Mesendoderm (in vitro differentiated cells): ENCODE measurements around the gene GPATCH2L.

Experiments used
- DNase-seq: peaks from one replicate; pipeline ENCODE4 v3.0.0; 2013
- H2AK5ac ChIP-seq: 2 replicates; pipeline ENCODE4 v1.6.1; 2013; ENCODE audit warnings: low read length, inconsistent platforms
- H2BK120ac ChIP-seq: 2 replicates; pipeline ENCODE4 v1.6.1; 2013; ENCODE audit warnings: low read depth, mild to moderate bottlenecking, low read length, moderate library complexity, mixed read lengths
- H2BK15ac ChIP-seq: replicated peaks from 2 replicates; pipeline ENCODE4 v1.6.1; 2013; ENCODE audit warnings: low read depth, mild to moderate bottlenecking, moderate library complexity
- H2BK5ac ChIP-seq: 2 replicates; pipeline ENCODE4 v1.6.1; 2013; ENCODE audit warnings: low read length, inconsistent platforms
- H3K18ac ChIP-seq: 2 replicates; pipeline ENCODE4 v1.6.1; 2013; ENCODE audit warnings: mild to moderate bottlenecking, low read length, mixed read lengths
- H3K23ac ChIP-seq: one replicate; pipeline ENCODE4 v1.6.1; 2013; ENCODE audit warnings: low read length
- H3K27ac ChIP-seq: 2 replicates; pipeline ENCODE4 v1.5.1; 2013; ENCODE audit warnings: low read depth, mild to moderate bottlenecking, inconsistent platforms, low read length, moderate library complexity
- H3K27me3 ChIP-seq: 2 replicates; pipeline ENCODE4 v1.6.1; 2013; ENCODE audit warnings: low read length, control low read depth, mild to moderate bottlenecking, inconsistent platforms; ENCODE audit not compliant: insufficient read depth, poor library complexity
- H3K36me3 ChIP-seq: 2 replicates; pipeline ENCODE4 v1.6.1; 2013; ENCODE audit warnings: low read length, inconsistent platforms; ENCODE audit not compliant: control insufficient read depth, insufficient read depth
- H3K4ac ChIP-seq: one replicate; pipeline ENCODE4 v1.6.1; 2013; ENCODE audit warnings: low read depth, mild to moderate bottlenecking, low read length, moderate library complexity
- H3K4me1 ChIP-seq: 2 replicates; pipeline ENCODE4 v1.6.1; 2013; ENCODE audit warnings: low read depth, low read length, inconsistent platforms; ENCODE audit not compliant: control insufficient read depth
- H3K4me2 ChIP-seq: 2 replicates; pipeline ENCODE4 v1.6.1; 2013; ENCODE audit warnings: low read length
- H3K4me3 ChIP-seq: 2 replicates; pipeline ENCODE4 v1.5.1; 2013; ENCODE audit warnings: mild to moderate bottlenecking, low read length
- H3K56ac ChIP-seq: one replicate; pipeline ENCODE4 v1.6.1; 2013; ENCODE audit warnings: low read length
- H3K79me1 ChIP-seq: 2 replicates; pipeline ENCODE4 v1.6.1; 2013; ENCODE audit warnings: low read length, inconsistent platforms
- H3K79me2 ChIP-seq: 2 replicates; pipeline ENCODE4 v1.6.1; 2013; ENCODE audit warnings: mild to moderate bottlenecking, low read length; ENCODE audit not compliant: control insufficient read depth, insufficient read depth
- H3K9ac ChIP-seq: 2 replicates; pipeline ENCODE4 v1.6.1; 2013; ENCODE audit warnings: low read length, inconsistent platforms
- H4K5ac ChIP-seq: one replicate; pipeline ENCODE4 v1.6.1; 2013; ENCODE audit warnings: low read length
- H4K8ac ChIP-seq: one replicate; pipeline ENCODE4 v1.6.1; 2013; ENCODE audit warnings: low read depth, mild to moderate bottlenecking, control low read depth, low read length, moderate library complexity
- WGBS: extraction: QIAGEN DNeasy Blood & Tissue Kit; methylation state at CpG from one replicate; pipeline ENCODE4 v1.1.7; 2013; ENCODE audit warnings: low lambda C conversion rate, missing lambda C conversion rate; ENCODE audit not compliant: insufficient coverage; ENCODE audit errors: extremely low coverage; 5-methylcytosine and 5-hydroxymethylcytosine counted together

The GPATCH2L gene

GRCh38 chr14:76123426-76124225, 28.1 kb upstream of the GPATCH2L start:
- no peak overlapping the region for H3K23ac ChIP-seq
- H2AK5ac ChIP-seq, result no peak overlapping the region
- no peak overlapping the region for H3K4me3 ChIP-seq
- no peak overlapping the region for H3K4me2 ChIP-seq
- H3K4me1 ChIP-seq, result no peaks in the 10 kb centered on the region
- no peak overlapping the region for H3K56ac ChIP-seq
- DNase-seq, result peak; percentile 63
- H3K4ac ChIP-seq, result no peak overlapping the region
- H2BK120ac ChIP-seq, result no peak overlapping the region
- H4K8ac ChIP-seq, result no peak overlapping the region
- WGBS, result no CpG with 5 or more reads among the region's 10 CpGs
- no peak overlapping the region for H3K18ac ChIP-seq
- no peaks in the 10 kb centered on the region for H3K27me3 ChIP-seq
- no peak overlapping the region for H2BK5ac ChIP-seq
- no peak overlapping the region for H3K27ac ChIP-seq
- no peaks in the 10 kb centered on the region for H3K79me2 ChIP-seq
- no peak overlapping the region for H3K9ac ChIP-seq
- H3K79me1 ChIP-seq, result no peaks in the 10 kb centered on the region
- no peak overlapping the region for H4K5ac ChIP-seq
- no peaks in the 10 kb centered on the region for H3K36me3 ChIP-seq
- no peak overlapping the region for H2BK15ac ChIP-seq

GRCh38 chr14:76125511-76125910, 26.2 kb upstream of the GPATCH2L start:
- H3K27me3 ChIP-seq, result no peaks in the 10 kb centered on the region
- H3K4ac ChIP-seq, result no peak overlapping the region
- H2AK5ac ChIP-seq, result no peak overlapping the region
- H4K5ac ChIP-seq, result no peak overlapping the region
- H3K56ac ChIP-seq, result no peak overlapping the region
- H2BK5ac ChIP-seq, result no peak overlapping the region
- no peak overlapping the region for H3K18ac ChIP-seq
- no peak overlapping the region for H3K4me3 ChIP-seq
- no peaks in the 10 kb centered on the region for H3K79me2 ChIP-seq
- H3K4me2 ChIP-seq, result no peak overlapping the region
- H2BK15ac ChIP-seq, result no peak overlapping the region
- H3K27ac ChIP-seq, result no peak overlapping the region
- H4K8ac ChIP-seq, result no peak overlapping the region
- H3K79me1 ChIP-seq, result no peaks in the 10 kb centered on the region
- WGBS, result no CpG with 5 or more reads among the region's 8 CpGs
- H3K23ac ChIP-seq, result no peak overlapping the region
- H3K36me3 ChIP-seq, result no peaks in the 10 kb centered on the region
- H3K9ac ChIP-seq, result no peak overlapping the region
- no peak for DNase-seq
- no peak overlapping the region for H2BK120ac ChIP-seq
- H3K4me1 ChIP-seq, result peaks cover 2% of the 10 kb centered on the region

- Histone ChIP-seq H3K56ac (no peak overlapping the region), H2AK5ac (no peak overlapping the region), H4K8ac (no peak overlapping the region), H3K23ac (no peak overlapping the region), H3K27ac (no peak overlapping the region), H3K27me3 (no peaks in the 10 kb centered on the region), H3K18ac (no peak overlapping the region), H2BK15ac (no peak overlapping the region), H4K5ac (no peak overlapping the region), H3K36me3 (no peaks in the 10 kb centered on the region), H3K79me2 (no peaks in the 10 kb centered on the region), H3K4ac (no peak overlapping the region), H2BK5ac (no peak overlapping the region), H3K9ac (no peak overlapping the region), H3K79me1 (no peaks in the 10 kb centered on the region), H3K4me1 (peaks cover 5% of the 10 kb centered on the region), H2BK120ac (no peak overlapping the region), H3K4me3 (no peak overlapping the region), H3K4me2 (no peak overlapping the region)
- no peak for DNase-seq
- WGBS, result no CpG with 5 or more reads among the region's 5 CpGs
Measured at GRCh38 chr14:76126076-76126475, 25.6 kb upstream of the GPATCH2L start.

GRCh38 chr14:76129851-76130576, 21.7 kb upstream of the GPATCH2L start:
- H2BK15ac ChIP-seq, result no peak overlapping the region
- H3K4ac ChIP-seq, result peak overlapping the region; percentile 22
- no peak overlapping the region for H3K27ac ChIP-seq
- H3K79me2 ChIP-seq, result no peaks in the 10 kb centered on the region
- H4K5ac ChIP-seq, result no peak overlapping the region
- H4K8ac ChIP-seq, result no peak overlapping the region
- no peak for DNase-seq
- no peak overlapping the region for H3K23ac ChIP-seq
- H2BK120ac ChIP-seq, result no peak overlapping the region
- no peak overlapping the region for H3K4me2 ChIP-seq
- no peak overlapping the region for H2BK5ac ChIP-seq
- WGBS, result no CpG with 5 or more reads among the region's 3 CpGs
- H3K27me3 ChIP-seq, result no peaks in the 10 kb centered on the region
- H3K79me1 ChIP-seq, result no peaks in the 10 kb centered on the region
- no peak overlapping the region for H3K9ac ChIP-seq
- H3K36me3 ChIP-seq, result no peaks in the 10 kb centered on the region
- no peak overlapping the region for H2AK5ac ChIP-seq
- H3K18ac ChIP-seq, result no peak overlapping the region
- peaks cover 18% of the 10 kb centered on the region for H3K4me1 ChIP-seq
- H3K56ac ChIP-seq, result peak overlapping the region; percentile 51
- H3K4me3 ChIP-seq, result no peak overlapping the region

GRCh38 chr14:76131071-76131965, 20.4 kb upstream of the GPATCH2L start:
- H3K18ac ChIP-seq, result no peak overlapping the region
- no peak overlapping the region for H2BK5ac ChIP-seq
- no CpG with 5 or more reads among the region's 30 CpGs for WGBS
- H3K36me3 ChIP-seq, result no peaks in the 10 kb centered on the region
- peak overlapping the region; percentile 60 for H3K9ac ChIP-seq
- no peak overlapping the region for H2BK15ac ChIP-seq
- H3K4me1 ChIP-seq, result peaks cover 22% of the 10 kb centered on the region
- no peaks in the 10 kb centered on the region for H3K27me3 ChIP-seq
- no peak overlapping the region for H3K27ac ChIP-seq
- peak overlapping the region; percentile 79 for H2AK5ac ChIP-seq
- H3K4me3 ChIP-seq, result no peak overlapping the region
- H2BK120ac ChIP-seq, result no peak overlapping the region
- peak overlapping the region; percentile 75 for H3K56ac ChIP-seq
- no peaks in the 10 kb centered on the region for H3K79me1 ChIP-seq
- H4K5ac ChIP-seq, result no peak overlapping the region
- peak; percentile 76 for DNase-seq
- H3K4me2 ChIP-seq, result peak overlapping the region; percentile 14
- no peak overlapping the region for H3K23ac ChIP-seq
- no peak overlapping the region for H4K8ac ChIP-seq
- no peak overlapping the region for H3K4ac ChIP-seq
- H3K79me2 ChIP-seq, result no peaks in the 10 kb centered on the region
